GM15510 (cell line): Measurements from ENCODE around the gene COL25A1.

Source experiments
- POLR2A ChIP-seq: IDR thresholded peaks from 3 replicates; pipeline ENCODE4 v1.6.1; 2011; ENCODE audit warnings: borderline replicate concordance; ENCODE audit not compliant: insufficient read length; ENCODE audit errors: extremely low read depth

The COL25A1 gene

DNA sequence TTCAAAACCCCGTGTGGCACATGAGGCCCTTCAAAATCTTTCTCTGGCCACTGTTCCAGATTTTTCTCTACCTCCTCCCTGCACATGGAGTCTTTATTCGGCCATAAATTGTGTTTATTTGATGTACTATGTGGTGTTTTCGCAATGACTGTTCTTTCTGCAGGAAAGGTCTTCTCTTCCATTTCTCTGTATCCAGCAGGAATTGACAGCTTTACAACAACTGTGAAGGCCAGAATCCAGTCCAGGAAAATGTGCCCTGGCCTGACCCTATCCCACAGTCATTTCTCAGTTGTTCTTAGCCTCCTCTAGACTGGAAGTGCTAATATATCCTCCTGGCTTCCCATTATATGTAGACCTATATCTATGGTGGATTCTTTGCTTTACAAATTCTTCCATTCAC is 191.4 kb downstream of the COL25A1 start:
- no peak for TF ChIP-seq POLR2A

DNA sequence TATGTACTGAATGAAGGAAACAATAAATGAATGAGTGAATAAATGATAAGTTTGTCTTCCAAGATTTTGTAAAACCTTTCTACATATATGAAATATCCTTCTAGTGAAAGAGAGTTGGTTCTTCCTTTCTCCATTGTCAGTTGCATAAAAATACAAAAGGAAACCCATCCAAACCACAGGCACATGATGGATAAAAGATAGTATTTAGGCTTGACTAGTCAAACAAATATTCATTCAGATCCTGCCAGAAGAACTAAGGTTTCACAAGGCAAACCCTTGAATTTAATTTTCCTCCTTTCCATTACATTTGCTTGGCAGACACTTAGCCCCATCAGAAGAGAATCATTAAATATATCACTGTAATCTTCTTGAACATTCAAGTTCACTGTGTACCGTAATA is 208.4 kb downstream of the COL25A1 start:
- no peak for TF ChIP-seq POLR2A

DNA sequence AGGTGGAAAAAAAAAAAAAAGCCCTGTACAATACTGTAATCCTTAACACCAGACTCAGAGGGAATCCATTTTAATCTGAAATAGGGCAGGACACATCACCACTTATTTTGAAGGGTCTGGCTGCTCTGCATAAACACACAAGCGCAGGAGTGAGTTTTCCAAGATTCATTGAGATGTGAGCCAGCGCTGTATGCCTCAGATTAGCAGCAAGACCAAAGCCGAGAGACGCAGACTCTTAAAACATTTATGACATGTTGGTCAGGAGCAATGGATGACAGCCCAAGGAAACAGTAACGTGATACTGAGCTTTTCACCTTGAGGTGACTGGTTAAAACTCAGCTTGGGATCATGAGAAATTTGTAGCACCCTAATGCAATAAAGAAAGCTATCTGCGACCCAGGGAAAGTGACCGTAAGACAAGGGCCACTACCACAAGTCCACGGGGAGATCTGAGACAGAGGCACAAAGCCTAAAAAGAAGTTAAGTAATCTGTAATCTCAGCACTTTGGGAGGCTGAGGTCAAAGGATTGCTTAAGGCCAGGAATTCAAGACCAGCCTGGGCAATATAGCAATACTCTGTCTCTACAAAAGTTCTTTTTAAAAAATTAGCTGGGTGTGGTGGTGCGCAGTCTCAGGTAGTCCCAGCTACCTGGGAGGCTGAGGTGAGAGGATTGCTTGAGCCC is 210.6 kb downstream of the COL25A1 start:
- TF ChIP-seq POLR2A: no peak

DNA sequence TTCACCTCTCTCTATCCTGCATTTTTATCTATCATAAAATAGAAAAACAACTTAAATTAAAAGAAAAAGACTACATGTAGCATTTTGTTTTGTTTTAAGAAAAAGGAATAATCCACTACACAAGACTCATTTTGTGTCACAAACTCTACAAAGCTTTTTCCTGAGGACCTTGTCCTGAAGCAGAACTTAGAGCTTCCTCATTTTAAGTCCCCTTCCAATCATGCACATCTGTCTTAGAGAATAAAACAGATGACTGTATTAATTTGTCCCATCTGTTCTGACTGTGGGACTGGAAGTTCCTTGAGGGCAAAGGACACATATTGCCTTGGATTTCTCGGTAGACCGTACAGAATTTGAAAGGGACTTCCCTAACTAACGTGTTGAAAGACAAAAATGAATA is 218.5 kb downstream of the COL25A1 start:
- no peak for TF ChIP-seq POLR2A

DNA sequence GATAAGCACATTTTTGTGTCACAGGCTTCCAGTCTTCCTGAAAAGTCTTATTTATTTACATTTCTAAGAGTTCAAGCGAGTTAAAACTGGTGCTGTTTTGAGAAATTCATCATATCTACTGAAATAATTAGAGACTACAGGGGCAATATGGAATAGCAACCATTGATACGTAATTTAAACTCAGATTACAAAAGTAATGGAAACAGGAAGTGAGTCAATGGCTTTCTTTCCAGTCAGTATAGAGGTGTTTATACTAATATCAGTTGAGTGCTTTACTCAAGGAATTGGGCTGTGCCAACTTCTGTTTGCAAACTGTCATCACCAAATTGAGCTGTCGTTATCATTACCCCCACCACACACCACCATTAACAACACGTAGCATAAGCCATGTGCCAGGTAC is 222.7 kb downstream of the COL25A1 start:
- no peak for TF ChIP-seq POLR2A

DNA sequence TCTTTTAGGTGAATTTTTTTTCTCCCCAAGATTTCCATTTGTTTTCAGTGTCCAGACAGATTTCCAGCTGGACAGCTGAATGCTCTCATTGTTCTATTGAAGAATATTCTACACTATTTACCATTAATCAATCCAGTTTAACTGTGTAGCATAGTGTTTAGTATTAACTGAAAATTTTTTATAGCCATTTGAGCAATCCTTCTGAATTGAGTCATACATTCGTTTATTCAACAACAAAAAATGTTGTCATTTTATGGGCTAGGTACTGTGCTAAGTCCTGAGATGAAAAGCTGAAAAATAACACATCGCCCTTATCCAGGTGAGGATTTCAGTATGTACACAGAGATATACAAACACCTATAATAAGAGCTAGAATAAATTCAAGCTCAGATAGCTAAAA is 223.3 kb downstream of the COL25A1 start:
- TF ChIP-seq POLR2A: no peak

DNA sequence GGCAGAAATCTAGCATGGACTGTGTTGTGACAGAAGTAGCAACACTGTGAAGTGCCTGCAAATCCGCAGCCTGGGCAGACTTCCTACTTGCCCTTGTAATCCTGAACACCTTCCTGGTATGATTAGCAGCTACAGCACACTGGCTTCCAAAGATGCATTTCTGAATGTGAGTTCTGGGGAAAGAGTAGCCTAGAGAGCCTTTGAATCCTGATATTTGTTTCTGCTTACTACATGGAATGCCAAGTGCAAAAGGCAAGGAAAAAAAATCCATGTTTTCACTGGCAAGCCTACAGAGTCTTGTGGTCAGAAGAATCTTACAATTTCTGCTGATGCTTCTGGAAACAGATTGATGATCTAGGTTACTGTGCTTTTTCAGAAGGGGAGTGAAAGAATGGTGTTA is 223.7 kb downstream of the COL25A1 start:
- no peak for TF ChIP-seq POLR2A

DNA sequence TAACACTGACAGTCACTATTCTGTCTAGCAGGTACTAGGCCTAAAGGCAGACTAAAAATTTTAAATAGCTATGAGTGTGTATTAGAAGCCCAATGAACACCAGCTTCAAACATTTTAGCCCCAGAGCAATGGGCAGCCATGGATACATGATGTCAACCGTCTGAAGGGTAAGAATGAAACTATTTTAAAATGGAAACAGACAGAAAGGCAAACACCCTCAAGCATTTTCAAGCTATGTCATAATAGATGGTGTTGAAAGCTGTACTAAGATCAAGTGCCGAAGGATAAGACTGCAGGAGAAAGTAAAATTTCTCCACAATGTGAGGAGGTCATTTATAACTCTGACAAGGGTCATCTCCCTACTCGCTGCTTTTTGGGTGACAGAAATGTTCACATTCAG is 225.0 kb downstream of the COL25A1 start:
- no peak for TF ChIP-seq POLR2A

DNA sequence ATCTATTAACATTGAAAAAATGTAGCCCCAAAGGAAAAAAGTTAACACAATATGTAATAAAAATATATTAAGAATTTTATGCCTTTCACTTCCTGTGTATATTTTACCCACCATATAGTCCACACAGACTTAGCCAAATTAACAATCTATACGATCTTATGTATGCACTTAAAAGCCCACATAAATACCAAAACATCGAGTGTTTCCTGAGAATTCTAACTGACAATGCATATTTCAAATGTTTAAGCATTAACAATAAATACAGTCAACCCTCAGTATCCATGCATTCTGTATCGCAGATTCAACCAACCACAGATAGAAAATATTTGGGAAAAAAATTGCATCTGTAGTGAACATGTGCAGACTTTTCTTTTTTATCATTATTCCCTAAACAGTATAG is 226.8 kb downstream of the COL25A1 start:
- no peak for TF ChIP-seq POLR2A

DNA sequence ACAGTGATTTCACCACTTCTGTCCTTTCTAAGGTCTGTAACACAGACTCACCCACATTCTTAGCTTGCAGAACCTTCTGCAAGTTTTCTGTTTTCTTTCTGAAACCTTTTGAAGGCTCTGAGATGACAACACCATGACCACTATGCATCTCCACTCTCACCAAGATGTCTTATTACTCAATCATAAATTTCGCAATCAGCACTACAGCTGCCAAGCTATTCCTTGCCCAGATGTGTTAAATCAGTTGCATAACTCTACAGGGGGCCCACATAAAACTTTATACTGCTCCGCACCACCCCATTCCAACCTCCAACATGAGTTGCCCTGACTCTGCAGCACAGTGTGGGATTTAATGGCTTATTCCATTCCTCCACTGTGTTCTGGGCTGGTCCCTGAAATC is 229.9 kb downstream of the COL25A1 start:
- TF ChIP-seq POLR2A: no peak

DNA sequence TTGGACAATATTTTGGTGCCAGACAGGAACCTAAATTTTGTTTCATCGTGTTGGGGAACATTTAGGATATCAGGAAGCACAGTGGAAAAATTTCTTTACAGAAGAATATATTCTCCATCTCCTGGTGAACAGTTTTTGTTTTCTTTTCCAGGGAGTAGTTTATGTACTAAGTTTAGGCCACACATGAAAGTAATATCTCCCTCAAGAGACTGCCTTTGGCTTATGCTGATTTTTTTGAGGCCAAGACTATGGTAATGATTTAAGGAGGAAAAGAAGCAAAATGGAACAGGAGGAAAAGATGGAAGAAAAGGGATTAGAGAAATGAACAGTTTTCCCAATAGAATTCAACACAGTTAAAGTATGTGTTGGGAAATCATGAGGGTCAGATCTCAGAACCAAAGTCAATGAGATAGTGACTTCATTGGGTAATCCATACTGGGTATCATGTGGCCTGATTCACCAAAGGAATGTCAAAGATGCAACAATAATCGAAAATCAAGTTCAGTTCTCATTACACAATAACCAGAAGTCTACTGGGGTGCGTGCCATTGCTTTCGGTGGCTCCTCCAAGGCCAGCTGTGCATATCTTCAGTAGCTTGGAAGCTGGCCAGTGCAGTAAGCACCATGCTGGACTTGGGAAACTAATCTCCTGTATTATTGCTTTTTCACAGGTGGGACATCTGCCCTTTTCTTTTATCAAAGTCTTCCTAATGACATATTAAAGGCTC is 234.8 kb downstream of the COL25A1 start:
- no peak for TF ChIP-seq POLR2A

DNA sequence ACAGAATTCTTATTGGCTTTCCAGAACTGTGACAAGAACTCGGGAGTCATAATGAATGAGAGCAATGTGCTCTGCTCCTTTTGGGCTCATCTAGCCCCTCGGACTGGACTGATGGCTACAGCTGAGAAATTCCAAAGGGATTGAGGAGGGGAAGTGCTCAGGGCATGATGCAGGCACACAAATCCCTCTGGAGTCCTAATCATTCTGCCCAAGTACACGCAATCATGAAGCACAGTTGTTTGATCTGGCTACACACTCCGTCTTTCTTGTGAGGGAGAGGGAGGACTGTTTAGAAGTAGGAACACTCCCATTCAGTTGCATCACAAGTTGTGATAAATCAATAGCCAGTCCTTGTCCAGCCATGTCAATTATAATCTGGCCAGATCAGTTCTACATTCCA is 237.5 kb downstream of the COL25A1 start:
- no peak for TF ChIP-seq POLR2A

DNA sequence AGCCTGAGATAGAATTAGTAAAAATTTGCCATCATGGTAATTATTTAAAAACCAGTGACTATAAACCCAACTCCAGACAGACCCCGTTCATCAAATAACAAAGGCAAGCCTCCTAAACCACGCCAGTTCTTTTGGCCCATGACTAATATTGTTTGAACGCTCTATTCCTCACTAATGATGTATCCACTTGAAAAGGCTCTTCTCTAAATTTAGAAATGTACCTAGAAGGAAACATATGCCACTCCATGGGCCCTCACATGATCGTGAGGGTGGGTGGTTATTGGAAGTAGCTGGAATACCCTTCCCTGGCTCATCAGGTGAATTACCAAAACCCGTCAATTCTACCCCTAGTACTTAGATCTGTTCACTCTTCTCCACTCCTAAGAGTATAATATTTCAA is 249.2 kb downstream of the COL25A1 start:
- TF ChIP-seq POLR2A: no peak

DNA sequence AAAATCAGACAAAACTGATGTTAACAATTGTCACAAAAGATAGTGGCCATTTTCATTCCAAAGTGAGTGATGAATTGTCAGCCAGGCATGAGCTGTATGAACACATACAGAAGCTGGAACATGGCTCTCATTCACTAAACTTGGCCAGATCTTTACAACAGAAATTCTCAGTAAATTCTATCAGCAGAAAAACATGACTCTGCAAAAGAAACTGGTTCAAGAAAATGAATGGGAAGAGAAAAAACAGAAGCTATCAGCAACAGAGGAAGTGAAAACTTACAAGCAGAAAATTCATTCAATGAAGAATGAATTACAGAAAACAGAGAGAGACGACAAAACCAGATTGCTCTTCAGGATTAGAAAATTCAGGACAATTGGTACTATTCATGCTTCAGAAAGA is 249.6 kb downstream of the COL25A1 start:
- no peak for TF ChIP-seq POLR2A

DNA sequence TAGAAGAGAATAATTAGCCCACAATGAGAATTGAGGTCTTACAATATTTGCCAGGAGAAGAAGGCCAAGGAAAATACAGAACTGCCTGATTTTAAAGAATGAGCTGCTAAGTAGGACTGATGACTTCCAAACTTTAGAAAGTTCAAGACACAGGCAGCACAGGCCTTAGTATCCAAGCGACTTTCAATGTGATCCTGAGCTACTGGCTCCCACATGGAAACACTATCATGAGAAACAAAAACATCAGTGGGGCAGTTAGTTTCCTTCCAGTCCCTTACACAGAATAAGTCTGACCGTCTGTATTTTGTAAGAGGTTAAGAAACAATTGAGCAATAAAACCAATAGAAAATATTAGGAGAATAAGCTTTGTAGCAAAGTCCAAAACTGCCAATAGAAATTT is 251.4 kb downstream of the COL25A1 start:
- no peak for TF ChIP-seq POLR2A

DNA sequence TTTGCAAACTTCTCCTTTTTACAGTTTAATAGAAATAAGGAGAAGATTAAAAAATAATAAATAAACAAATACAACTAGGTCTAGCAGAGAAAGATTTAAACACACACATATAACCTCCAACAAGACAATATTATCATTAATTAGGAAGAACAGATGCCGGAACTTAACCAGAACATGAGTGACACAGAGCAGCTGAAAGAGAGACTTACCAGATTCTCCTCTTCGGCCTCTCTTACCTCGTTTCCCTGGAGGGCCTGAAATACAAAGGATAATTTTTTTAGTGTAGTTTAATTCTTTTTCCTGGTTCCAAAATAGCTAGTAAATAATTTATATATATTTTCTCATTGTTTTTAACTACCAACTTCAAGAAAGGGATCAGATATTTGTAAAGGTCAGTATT is 252.5 kb downstream of the COL25A1 start:
- no peak for TF ChIP-seq POLR2A
